SU-DHL-6 (cell line): Measurements from ENCODE around the gene CDCA3.

Source experiments
- H2AFZ ChIP-seq: fragments of 200-600 bp; sonication (generic); 2 replicates; pipeline ENCODE4 v1.6.1; 2014; ENCODE audit warnings: low read depth, mild to moderate bottlenecking, moderate library complexity, mixed read lengths, antibody characterized with exemption, low read length; ENCODE audit not compliant: severe bottlenecking
- H3F3A ChIP-seq: fragments of 200-600 bp; shearing (Covaris generic); 2 replicates; pipeline ENCODE4 v1.6.0; 2016; ENCODE audit warnings: antibody characterized with exemption, mild to moderate bottlenecking; ENCODE audit not compliant: insufficient read depth
- H3K27ac ChIP-seq: fragments of 200-600 bp; sonication (generic); 2 replicates; pipeline ENCODE4 v1.5.1; 2016; ENCODE audit warnings: low read depth, mild to moderate bottlenecking, low read length, moderate library complexity, mixed read lengths
- H3K27me3 ChIP-seq: fragments of 200-600 bp; sonication (generic), shearing (Covaris generic); 2 replicates; pipeline ENCODE4 v1.6.0; 2014; ENCODE audit warnings: mild to moderate bottlenecking, low read length
- H3K36me3 ChIP-seq: fragments of 200-600 bp; sonication (generic); 2 replicates; pipeline ENCODE4 v1.6.1; 2014; ENCODE audit warnings: mild to moderate bottlenecking, low read length, mixed read lengths
- H3K4me2 ChIP-seq: fragments of 300-600, 200-600 bp; shearing (Covaris generic), sonication (generic); 2 replicates; pipeline ENCODE4 v1.6.0; 2014; ENCODE audit warnings: low read length, low read depth, mild to moderate bottlenecking; ENCODE audit not compliant: poor library complexity, severe bottlenecking
- H3K4me3 ChIP-seq: fragments of 200-600 bp; sonication (generic); 2 replicates; pipeline ENCODE4 v1.5.1; 2014; ENCODE audit warnings: antibody characterized with exemption, low read length, mild to moderate bottlenecking, mixed read lengths; ENCODE audit not compliant: insufficient read depth, poor library complexity, severe bottlenecking
- H3K79me2 ChIP-seq: fragments of 200-600 bp; sonication (generic); 2 replicates; pipeline ENCODE4 v1.6.1; 2014; ENCODE audit warnings: mild to moderate bottlenecking, low read length, moderate library complexity; ENCODE audit not compliant: insufficient read depth
- H3K9ac ChIP-seq: fragments of 200-600 bp; sonication (generic); 2 replicates; pipeline ENCODE4 v1.7.0; 2014; ENCODE audit warnings: mild to moderate bottlenecking, low read length
- H3K9me2 ChIP-seq: fragments of 200-600 bp; sonication (generic); replicated peaks from 2 replicates; pipeline ENCODE4 v1.6.1; 2014; ENCODE audit warnings: low read length; ENCODE audit not compliant: insufficient read depth
- H3K9me3 ChIP-seq: fragments of 200-600 bp; sonication (generic); 2 replicates; pipeline ENCODE4 v1.6.1; 2014; ENCODE audit warnings: low read length, mixed read lengths; ENCODE audit not compliant: insufficient read depth
- H4K20me1 ChIP-seq: fragments of 200-600 bp; sonication (generic); 2 replicates; pipeline ENCODE4 v1.6.1; 2014; ENCODE audit warnings: low read depth, mild to moderate bottlenecking, antibody characterized with exemption, low read length, moderate library complexity, mixed read lengths
- EZH2phosphoT487 ChIP-seq: fragments of 200-600 bp; sonication (generic), shearing (Covaris generic); conservative IDR thresholded peaks from 2 replicates; pipeline ENCODE4 v1.6.1; 2018; ENCODE audit warnings: mild to moderate bottlenecking, antibody characterized with exemption, low read length, moderate library complexity, mixed read lengths
- TF ChIP-seq, protein P1 (sequence below): fragments of 200-600 bp; sonication (generic); IDR thresholded peaks from one replicate; pipeline ENCODE4 v1.5.1; 2017; ENCODE audit warnings: antibody characterized with exemption, mild to moderate bottlenecking, low read length, moderate library complexity; ENCODE audit not compliant: insufficient read depth, poor library complexity, severe bottlenecking

Gene CDCA3

DNA sequence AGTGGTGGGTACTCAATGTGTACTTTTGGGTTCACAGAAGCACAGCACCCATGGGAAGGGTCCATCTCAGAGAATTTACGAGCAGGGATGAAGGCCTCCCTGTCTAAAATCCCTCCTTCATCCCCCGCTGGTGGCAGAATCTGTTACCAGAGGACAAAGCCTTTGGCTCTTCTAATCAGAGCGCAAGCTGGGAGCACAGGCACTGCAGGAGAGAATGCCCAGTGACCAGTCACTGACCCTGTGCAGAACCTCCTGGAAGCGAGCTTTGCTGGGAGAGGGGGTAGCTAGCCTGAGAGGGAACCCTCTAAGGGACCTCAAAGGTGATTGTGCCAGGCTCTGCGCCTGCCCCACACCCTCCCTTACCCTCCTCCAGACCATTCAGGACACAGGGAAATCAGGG is 30.9 kb downstream of the CDCA3 start:
- no peak overlapping the region for H3K4me2 ChIP-seq
- H3K9me3 ChIP-seq, result no peaks in the 10 kb centered on the region
- no peaks in the 10 kb centered on the region for H3F3A ChIP-seq
- no peak overlapping the region for H3K9ac ChIP-seq
- H2AFZ ChIP-seq, result no peak overlapping the region
- no peaks in the 10 kb centered on the region for H3K27me3 ChIP-seq
- no peak overlapping the region for H3K4me3 ChIP-seq
- TF ChIP-seq EZH2phosphoT487, result no peak
- TF ChIP-seq, protein P1, sequence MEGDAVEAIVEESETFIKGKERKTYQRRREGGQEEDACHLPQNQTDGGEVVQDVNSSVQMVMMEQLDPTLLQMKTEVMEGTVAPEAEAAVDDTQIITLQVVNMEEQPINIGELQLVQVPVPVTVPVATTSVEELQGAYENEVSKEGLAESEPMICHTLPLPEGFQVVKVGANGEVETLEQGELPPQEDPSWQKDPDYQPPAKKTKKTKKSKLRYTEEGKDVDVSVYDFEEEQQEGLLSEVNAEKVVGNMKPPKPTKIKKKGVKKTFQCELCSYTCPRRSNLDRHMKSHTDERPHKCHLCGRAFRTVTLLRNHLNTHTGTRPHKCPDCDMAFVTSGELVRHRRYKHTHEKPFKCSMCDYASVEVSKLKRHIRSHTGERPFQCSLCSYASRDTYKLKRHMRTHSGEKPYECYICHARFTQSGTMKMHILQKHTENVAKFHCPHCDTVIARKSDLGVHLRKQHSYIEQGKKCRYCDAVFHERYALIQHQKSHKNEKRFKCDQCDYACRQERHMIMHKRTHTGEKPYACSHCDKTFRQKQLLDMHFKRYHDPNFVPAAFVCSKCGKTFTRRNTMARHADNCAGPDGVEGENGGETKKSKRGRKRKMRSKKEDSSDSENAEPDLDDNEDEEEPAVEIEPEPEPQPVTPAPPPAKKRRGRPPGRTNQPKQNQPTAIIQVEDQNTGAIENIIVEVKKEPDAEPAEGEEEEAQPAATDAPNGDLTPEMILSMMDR, result no peak
- H3K27ac ChIP-seq, result no peak overlapping the region
- no peaks in the 10 kb centered on the region for H3K36me3 ChIP-seq
- no peaks in the 10 kb centered on the region for H3K9me2 ChIP-seq
- no peaks in the 10 kb centered on the region for H4K20me1 ChIP-seq
- H3K79me2 ChIP-seq, result no peaks in the 10 kb centered on the region

DNA sequence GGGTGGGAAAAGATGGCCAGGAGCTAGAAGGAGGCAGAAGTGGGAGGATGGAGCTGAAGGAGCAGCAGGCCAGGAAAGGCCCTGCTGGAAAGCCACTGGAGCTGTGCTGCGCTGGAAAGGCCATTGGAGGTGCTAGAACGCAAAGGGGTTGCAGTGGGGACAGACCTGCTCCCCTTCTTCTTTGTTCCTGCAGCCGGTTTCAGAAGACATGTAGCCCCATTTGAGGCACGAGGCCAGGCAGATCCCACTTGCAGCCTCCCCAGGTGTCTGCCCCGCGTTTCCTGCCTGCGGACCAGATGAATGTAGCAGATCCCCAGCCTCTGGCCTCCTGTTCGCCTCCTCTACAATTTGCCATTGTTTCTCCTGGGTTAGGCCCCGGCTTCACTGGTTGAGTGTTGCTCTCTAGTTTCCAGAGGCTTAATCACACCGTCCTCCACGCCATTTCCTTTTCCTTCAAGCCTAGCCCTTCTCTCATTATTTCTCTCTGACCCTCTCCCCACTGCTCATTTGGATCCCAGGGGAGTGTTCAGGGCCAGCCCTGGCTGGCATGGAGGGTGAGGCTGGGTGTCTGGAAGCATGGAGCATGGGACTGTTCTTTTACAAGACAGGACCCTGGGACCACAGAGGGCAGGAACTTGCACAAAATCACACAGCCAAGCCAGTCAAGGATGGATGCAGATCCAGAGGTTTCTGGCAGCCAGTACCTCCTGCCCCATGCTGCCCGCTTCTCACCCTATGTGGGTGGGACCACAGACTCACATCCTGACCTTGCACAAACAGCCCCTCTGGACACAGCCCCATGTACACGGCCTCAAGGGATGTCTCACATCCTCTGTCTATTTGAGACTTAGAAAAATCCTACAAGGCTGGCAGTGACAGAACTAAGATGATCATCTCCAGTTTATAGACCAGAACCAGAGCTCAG is 31.7 kb downstream of the CDCA3 start:
- Histone ChIP-seq H3K27ac (no peak overlapping the region), H3K36me3 (no peaks in the 10 kb centered on the region), H4K20me1 (no peaks in the 10 kb centered on the region), H3K4me2 (no peak overlapping the region), H3K27me3 (no peaks in the 10 kb centered on the region), H3K9ac (no peak overlapping the region), H2AFZ (no peak overlapping the region), H3K79me2 (no peaks in the 10 kb centered on the region), H3F3A (no peaks in the 10 kb centered on the region), H3K4me3 (no peak overlapping the region), H3K9me3 (no peaks in the 10 kb centered on the region), H3K9me2 (no peaks in the 10 kb centered on the region)
- TF ChIP-seq, protein P1, result no peak
- TF ChIP-seq EZH2phosphoT487, result no peak

DNA sequence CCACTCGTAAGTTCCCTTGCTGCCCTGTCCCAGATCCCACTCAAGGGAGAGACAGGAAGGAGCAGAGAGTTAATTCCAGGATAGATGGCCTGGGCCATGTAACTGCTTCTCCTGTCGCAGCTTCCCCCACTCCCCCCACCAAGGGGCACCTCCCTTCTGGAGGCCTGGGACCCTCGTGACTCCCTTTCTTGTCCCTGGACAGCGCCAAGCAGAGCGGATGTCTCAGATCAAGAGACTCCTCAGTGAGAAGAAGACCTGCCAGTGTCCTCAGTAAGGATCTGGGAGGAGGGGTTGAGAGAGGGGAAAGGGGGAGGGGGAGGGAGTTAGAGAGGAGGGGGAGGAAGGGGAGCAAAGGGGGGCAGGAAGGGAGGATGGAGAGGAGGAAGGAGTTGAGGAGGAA is 32.4 kb downstream of the CDCA3 start:
- Histone ChIP-seq H4K20me1 (no peaks in the 10 kb centered on the region), H3K9me2 (no peaks in the 10 kb centered on the region), H3K27me3 (no peaks in the 10 kb centered on the region), H3K27ac (no peak overlapping the region), H3K9ac (no peak overlapping the region), H3K79me2 (no peaks in the 10 kb centered on the region), H2AFZ (no peak overlapping the region), H3K4me3 (no peak overlapping the region), H3K4me2 (no peak overlapping the region), H3K36me3 (no peaks in the 10 kb centered on the region), H3K9me3 (no peaks in the 10 kb centered on the region), H3F3A (no peaks in the 10 kb centered on the region)
- no peak for TF ChIP-seq EZH2phosphoT487
- TF ChIP-seq, protein P1, result no peak
